HepG2 (cell line): ENCODE data around the gene IPP. TPM values are rescaled to one million over a fixed set of nuclear protein-coding genes. Genes with fewer than 3 reads are reported as not detected.

ENCODE experiments used
- ASH2L ChIP-seq: fragments of 300-600, 200-600 bp; sonication (generic); IDR thresholded peaks from 2 replicates; pipeline ENCODE4 v1.7.0; 2017; ENCODE audit warnings: low read depth, mild to moderate bottlenecking, moderate library complexity, mixed read lengths, low read length; ENCODE audit not compliant: insufficient read length
- CBFB ChIP-seq: sonication (generic); formaldehyde crosslinking; IDR thresholded peaks from 2 replicates; pipeline ENCODE4 v1.4.0; 2020; ENCODE audit warnings: missing genetic modification reagents
- DNMT3B ChIP-seq: conservative IDR thresholded peaks from 2 replicates; pipeline ENCODE4 v1.6.1; 2016; ENCODE audit warnings: missing biosample characterization, control low read depth
- MYNN ChIP-seq: sonication (generic); formaldehyde crosslinking; IDR thresholded peaks from 2 replicates; pipeline ENCODE4 v1.4.0; 2020; ENCODE audit warnings: mild to moderate bottlenecking, low read depth, missing genetic modification reagents
- NCOA2 ChIP-seq: sonication (generic); formaldehyde crosslinking; IDR thresholded peaks from 2 replicates; pipeline ENCODE4 v1.8.0; 2022; ENCODE audit warnings: inconsistent platforms
- SMAD3 ChIP-seq: sonication (generic); formaldehyde crosslinking; IDR thresholded peaks from 2 replicates; pipeline ENCODE4 v1.4.0; 2020; ENCODE audit warnings: missing genetic modification reagents
- SRF ChIP-seq: IDR thresholded peaks from 2 replicates; pipeline ENCODE4 v1.6.1; 2011; ENCODE audit warnings: mild to moderate bottlenecking, low read depth, low read length, moderate library complexity
- SUZ12 ChIP-seq: fragments of 150-350 bp; IDR thresholded peaks from 2 replicates; pipeline ENCODE4 v1.6.1; 2014; ENCODE audit warnings: low read depth, low read length
- UBTF ChIP-seq: sonication (generic); formaldehyde crosslinking; IDR thresholded peaks from 2 replicates; pipeline ENCODE4 v1.4.0; 2020; ENCODE audit warnings: mild to moderate bottlenecking, missing genetic modification reagents
- ZBTB42 ChIP-seq: sonication (generic); formaldehyde crosslinking; IDR thresholded peaks from 2 replicates; pipeline ENCODE4 v1.5.0; 2020; ENCODE audit warnings: mild to moderate bottlenecking, missing genetic modification reagents
- ZNF225 ChIP-seq: sonication (generic); formaldehyde crosslinking; IDR thresholded peaks from 2 replicates; pipeline ENCODE4 v1.4.0; 2020; ENCODE audit warnings: mild to moderate bottlenecking, missing genetic modification reagents
- ZNF546 ChIP-seq: sonication (generic); formaldehyde crosslinking; conservative IDR thresholded peaks from 2 replicates; pipeline ENCODE4 v1.8.1; 2023; ENCODE audit warnings: mild to moderate bottlenecking, missing genetic modification reagents
- ZNF558 ChIP-seq: sonication (generic); formaldehyde crosslinking; IDR thresholded peaks from 2 replicates; pipeline ENCODE4 v1.9.0; 2022; ENCODE audit warnings: mild to moderate bottlenecking, missing genetic modification reagents, borderline replicate concordance
- ZNF572 ChIP-seq: sonication (generic); formaldehyde crosslinking; IDR thresholded peaks from 2 replicates; pipeline ENCODE4 v1.5.1; 2020; ENCODE audit warnings: mild to moderate bottlenecking, missing genetic modification reagents
- ZNF678 ChIP-seq: sonication (generic); formaldehyde crosslinking; IDR thresholded peaks from 2 replicates; pipeline ENCODE4 v1.4.0; 2020; ENCODE audit warnings: mild to moderate bottlenecking, missing genetic modification reagents
- ZSCAN31 ChIP-seq: sonication (generic); formaldehyde crosslinking; IDR thresholded peaks from 2 replicates; pipeline ENCODE4 v1.5.0; 2020; ENCODE audit warnings: low read depth, mild to moderate bottlenecking, missing genetic modification reagents
- polyA plus RNA-seq, 8 experiments: library from polyadenylated mRNA; depleted of rRNA in 3 of 8; stranded (reverse) in 7 of 8; unstranded in 1 of 8; fragments of >200 nt; fragmentation: Illumina TruSeq in 4 of 8; extraction: Trizol in 4 of 8; gene quantifications; 2 replicates each; pipeline versions ENCODE4 v1.2.1 to v1.2.3, GENCODE V29; 2011 to 2016; ENCODE audit warnings: low read depth in 4 of 8, missing spikeins in 1 of 8, mixed read lengths in 1 of 8; ENCODE audit not compliant: insufficient read depth in 1 of 8
- total RNA-seq, 5 experiments: library from RNA; depleted of rRNA; stranded (reverse); fragments of >200 nt; fragmentation: Illumina TruSeq; extraction: Trizol; gene quantifications; 2 replicates each; pipeline ENCODE4 v1.2.3, GENCODE V29; 2016; ENCODE audit warnings: low read depth in 1 of 5
- TF ChIP-seq, protein P1 (sequence below): sonication (generic); formaldehyde crosslinking; IDR thresholded peaks from 2 replicates; pipeline ENCODE4 v1.5.1; 2020; ENCODE audit warnings: missing genetic modification reagents, mild to moderate bottlenecking, borderline replicate concordance
- TF ChIP-seq, protein P2 (sequence below): sonication (generic); formaldehyde crosslinking; IDR thresholded peaks from 2 replicates; pipeline ENCODE4 v1.8.0; 2022; ENCODE audit warnings: mild to moderate bottlenecking, missing genetic modification reagents; ENCODE audit not compliant: insufficient replicate concordance
- TF ChIP-seq, protein P3 (sequence below): sonication (generic); formaldehyde crosslinking; IDR thresholded peaks from 2 replicates; pipeline ENCODE4 v1.4.0; 2020; ENCODE audit warnings: missing genetic modification reagents, low read depth, mild to moderate bottlenecking, borderline replicate concordance
- TF ChIP-seq, protein P4 (sequence below): IDR thresholded peaks from 2 replicates; pipeline ENCODE4 v1.6.1; 2012; ENCODE audit warnings: low read depth, low read length, improper control_type of control experiment

IPP gene
- total and polyA plus RNA-seq, 2 of the 13 experiments (the other 11 are each of a cell fraction or from before 2014, with no cell fraction given), result 3.0 to 9.7 TPM

DNA sequence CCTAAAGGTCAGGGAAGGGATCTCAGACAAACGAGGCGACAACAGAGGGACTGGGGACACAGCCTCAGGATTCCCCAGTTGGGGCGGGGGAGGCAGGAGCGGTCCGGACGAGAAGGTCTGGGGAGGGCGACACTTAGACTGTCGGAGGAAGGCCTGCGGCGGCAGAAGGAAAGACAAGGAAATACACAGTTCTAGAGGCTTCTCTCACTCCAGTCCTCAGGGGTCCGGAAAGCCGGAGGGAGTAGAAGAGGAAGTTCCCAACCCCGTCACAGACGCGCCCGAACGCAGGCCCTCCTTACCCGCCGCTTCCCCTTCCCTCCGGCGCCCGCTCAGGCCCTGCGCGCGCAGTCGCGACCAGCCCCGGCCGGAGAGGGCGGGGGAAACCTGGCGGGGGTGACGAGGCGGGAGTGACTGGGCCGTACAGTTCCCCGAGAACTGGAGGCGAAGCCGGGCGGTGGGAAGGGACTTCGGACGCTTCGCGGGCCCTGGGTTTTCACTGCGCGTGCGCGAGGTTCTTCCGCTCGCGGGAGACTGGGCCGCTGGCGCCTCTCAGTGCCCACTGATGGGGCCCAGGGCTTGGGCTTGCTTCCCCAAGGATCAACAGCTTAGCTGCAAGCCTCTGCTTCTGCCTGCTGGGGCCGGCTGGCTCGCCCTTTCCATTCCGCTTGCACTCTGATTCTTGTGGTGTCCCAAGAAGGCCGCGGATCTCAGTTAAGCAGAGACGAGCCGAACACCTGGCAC is at the start of gene IPP (continued):
- TF ChIP-seq, protein P1, sequence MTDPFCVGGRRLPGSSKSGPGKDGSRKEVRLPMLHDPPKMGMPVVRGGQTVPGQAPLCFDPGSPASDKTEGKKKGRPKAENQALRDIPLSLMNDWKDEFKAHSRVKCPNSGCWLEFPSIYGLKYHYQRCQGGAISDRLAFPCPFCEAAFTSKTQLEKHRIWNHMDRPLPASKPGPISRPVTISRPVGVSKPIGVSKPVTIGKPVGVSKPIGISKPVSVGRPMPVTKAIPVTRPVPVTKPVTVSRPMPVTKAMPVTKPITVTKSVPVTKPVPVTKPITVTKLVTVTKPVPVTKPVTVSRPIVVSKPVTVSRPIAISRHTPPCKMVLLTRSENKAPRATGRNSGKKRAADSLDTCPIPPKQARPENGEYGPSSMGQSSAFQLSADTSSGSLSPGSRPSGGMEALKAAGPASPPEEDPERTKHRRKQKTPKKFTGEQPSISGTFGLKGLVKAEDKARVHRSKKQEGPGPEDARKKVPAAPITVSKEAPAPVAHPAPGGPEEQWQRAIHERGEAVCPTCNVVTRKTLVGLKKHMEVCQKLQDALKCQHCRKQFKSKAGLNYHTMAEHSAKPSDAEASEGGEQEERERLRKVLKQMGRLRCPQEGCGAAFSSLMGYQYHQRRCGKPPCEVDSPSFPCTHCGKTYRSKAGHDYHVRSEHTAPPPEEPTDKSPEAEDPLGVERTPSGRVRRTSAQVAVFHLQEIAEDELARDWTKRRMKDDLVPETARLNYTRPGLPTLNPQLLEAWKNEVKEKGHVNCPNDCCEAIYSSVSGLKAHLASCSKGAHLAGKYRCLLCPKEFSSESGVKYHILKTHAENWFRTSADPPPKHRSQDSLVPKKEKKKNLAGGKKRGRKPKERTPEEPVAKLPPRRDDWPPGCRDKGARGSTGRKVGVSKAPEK (CRISPR knock-in tag), result no peak
- TF ChIP-seq, protein P2, sequence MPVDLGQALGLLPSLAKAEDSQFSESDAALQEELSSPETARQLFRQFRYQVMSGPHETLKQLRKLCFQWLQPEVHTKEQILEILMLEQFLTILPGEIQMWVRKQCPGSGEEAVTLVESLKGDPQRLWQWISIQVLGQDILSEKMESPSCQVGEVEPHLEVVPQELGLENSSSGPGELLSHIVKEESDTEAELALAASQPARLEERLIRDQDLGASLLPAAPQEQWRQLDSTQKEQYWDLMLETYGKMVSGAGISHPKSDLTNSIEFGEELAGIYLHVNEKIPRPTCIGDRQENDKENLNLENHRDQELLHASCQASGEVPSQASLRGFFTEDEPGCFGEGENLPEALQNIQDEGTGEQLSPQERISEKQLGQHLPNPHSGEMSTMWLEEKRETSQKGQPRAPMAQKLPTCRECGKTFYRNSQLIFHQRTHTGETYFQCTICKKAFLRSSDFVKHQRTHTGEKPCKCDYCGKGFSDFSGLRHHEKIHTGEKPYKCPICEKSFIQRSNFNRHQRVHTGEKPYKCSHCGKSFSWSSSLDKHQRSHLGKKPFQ (CRISPR knock-in tag), result peak; percentile 85
- TF ChIP-seq ZNF546 (CRISPR knock-in tag), result peak; percentile 91; the same call in 1 of the 2 replicates
- TF ChIP-seq SRF, result no peak
- TF ChIP-seq ASH2L, result peak; percentile 77
- TF ChIP-seq DNMT3B (CRISPR knock-in tag), result no peak
- TF ChIP-seq NCOA2 (CRISPR knock-in tag), result peak; percentile 65
- TF ChIP-seq ZBTB42 (CRISPR knock-in tag), result peak; percentile 91
- TF ChIP-seq, protein P3, sequence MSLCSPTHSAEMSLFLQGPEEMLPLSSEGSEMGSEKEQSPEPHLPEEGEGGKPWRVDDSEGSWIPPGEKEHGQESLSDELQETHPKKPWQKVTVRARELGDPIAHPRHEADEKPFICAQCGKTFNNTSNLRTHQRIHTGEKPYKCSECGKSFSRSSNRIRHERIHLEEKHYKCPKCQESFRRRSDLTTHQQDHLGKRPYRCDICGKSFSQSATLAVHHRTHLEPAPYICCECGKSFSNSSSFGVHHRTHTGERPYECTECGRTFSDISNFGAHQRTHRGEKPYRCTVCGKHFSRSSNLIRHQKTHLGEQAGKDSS (CRISPR knock-in tag), result peak; percentile 84; the same call in 1 of the 2 replicates
- peak; percentile 100 for TF ChIP-seq UBTF (CRISPR knock-in tag)
- TF ChIP-seq, protein P4, sequence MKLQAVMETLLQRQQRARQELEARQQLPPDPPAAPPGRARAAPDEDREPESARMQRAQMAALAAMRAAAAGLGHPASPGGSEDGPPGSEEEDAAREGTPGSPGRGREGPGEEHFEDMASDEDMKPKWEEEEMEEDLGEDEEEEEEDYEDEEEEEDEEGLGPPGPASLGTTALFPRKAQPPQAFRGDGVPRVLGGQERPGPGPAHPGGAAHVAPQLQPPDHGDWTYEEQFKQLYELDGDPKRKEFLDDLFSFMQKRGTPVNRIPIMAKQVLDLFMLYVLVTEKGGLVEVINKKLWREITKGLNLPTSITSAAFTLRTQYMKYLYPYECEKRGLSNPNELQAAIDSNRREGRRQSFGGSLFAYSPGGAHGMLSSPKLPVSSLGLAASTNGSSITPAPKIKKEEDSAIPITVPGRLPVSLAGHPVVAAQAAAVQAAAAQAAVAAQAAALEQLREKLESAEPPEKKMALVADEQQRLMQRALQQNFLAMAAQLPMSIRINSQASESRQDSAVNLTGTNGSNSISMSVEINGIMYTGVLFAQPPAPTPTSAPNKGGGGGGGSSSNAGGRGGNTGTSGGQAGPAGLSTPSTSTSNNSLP, result no peak
- TF ChIP-seq ZNF572 (CRISPR knock-in tag), result peak; percentile 73; the same call in 1 of the 2 replicates
- TF ChIP-seq CBFB (CRISPR knock-in tag), result peak; percentile 77
- no peak for TF ChIP-seq MYNN (CRISPR knock-in tag)
- no peak for TF ChIP-seq ZNF225 (CRISPR knock-in tag)
- peak; percentile 59; the same call in 1 of the 2 replicates for TF ChIP-seq ZSCAN31 (CRISPR knock-in tag)
- TF ChIP-seq SMAD3 (CRISPR knock-in tag), result 0 out of 2 replicates have a peak, but pooled peaks have one; percentile 48
- TF ChIP-seq ZNF558, result peak; percentile 37; the same call in 1 of the 2 replicates
- no peak for TF ChIP-seq SUZ12
- TF ChIP-seq ZNF678 (CRISPR knock-in tag), result 0 out of 2 replicates have a peak, but pooled peaks have one; percentile 66
